Measurements from ENCODE around the gene KAT6B. TPM values are rescaled to one million over a fixed set of nuclear protein-coding genes. Genes with fewer than 3 reads are reported as not detected.

KAT6B gene
- total RNA-seq, 4 donors from 2014 or later: 34.2 to 84.2 (median 47.3) TPM

DNA sequence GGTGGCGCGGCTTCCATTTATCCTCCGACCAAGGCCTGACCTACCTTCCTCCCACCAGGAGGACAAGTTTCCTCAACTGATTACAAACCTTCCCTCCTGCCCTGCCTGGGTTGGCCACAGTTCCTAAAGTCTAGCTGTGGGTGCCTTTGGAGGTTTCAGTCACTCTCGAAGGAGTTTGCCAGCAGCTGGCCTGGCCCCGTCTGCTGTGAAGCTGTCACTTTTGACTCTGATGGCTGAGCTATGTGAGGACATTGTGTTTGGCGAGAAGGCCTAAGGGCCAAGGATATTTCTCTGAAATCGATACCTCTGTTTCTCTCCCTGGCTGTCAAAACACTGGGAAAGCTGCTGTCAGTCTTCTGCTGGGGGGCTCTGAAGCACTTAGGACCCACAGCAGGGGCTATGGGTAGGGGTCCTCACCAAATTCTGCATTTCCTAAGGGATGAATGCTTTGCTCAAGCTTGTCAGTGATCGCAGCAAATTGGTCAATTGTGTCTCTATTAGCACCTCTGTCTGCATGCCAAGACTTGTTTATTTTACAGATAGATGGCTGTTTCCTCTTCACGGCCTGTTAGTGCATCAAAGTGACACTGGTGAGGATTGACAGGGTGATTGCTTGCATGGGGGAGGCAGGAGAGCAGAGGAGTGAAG is 253.2 kb downstream of the KAT6B start:
- Histone ChIP-seq H3K4me1 (no peaks in the 10 kb centered on the region), H3K9me3 (no peaks in the 10 kb centered on the region), H3K27ac (no peak overlapping the region), H3K27me3 (no peaks in the 10 kb centered on the region), H3K36me3 (no peaks in the 10 kb centered on the region), H3K4me3 (no peak overlapping the region)
- no peak for DNase-seq (ENCODE audit: low spot score in 2 of 2)
- no peak for TF ChIP-seq EP300 (IDR thresholded peaks at IDR 0.05)
- TF ChIP-seq POLR2AphosphoS5 (IDR thresholded peaks at IDR 0.05): no peak
- TF ChIP-seq POLR2A (IDR thresholded peaks at IDR 0.05): no peak
- TF ChIP-seq, protein P1, sequence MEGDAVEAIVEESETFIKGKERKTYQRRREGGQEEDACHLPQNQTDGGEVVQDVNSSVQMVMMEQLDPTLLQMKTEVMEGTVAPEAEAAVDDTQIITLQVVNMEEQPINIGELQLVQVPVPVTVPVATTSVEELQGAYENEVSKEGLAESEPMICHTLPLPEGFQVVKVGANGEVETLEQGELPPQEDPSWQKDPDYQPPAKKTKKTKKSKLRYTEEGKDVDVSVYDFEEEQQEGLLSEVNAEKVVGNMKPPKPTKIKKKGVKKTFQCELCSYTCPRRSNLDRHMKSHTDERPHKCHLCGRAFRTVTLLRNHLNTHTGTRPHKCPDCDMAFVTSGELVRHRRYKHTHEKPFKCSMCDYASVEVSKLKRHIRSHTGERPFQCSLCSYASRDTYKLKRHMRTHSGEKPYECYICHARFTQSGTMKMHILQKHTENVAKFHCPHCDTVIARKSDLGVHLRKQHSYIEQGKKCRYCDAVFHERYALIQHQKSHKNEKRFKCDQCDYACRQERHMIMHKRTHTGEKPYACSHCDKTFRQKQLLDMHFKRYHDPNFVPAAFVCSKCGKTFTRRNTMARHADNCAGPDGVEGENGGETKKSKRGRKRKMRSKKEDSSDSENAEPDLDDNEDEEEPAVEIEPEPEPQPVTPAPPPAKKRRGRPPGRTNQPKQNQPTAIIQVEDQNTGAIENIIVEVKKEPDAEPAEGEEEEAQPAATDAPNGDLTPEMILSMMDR (IDR thresholded peaks at IDR 0.05): no peak
- whole genome bisulfite sequencing: 85% methylated on average over 8 of the region's 9 CpGs

DNA sequence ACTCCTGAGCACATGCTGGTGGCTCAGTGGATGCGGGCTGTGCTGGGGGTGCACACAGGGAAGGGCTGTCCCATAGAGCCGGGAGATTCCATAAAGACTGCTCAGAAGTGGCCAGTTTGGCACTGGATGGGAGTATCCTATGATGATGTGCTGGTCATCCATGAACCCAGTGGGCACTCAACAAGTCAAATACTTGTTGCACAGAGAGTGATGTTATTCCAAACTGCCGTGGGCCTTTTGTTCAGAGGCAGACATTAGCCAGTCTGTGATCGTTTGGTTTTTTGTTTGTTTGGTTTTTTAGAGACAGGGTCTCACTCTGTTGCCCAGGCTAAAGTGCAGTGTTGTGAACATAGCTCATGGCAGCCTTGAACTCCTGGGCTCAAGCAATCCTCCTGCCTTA is 254.2 kb downstream of the KAT6B start:
- H3K4me3 ChIP-seq: no peak overlapping the region
- H3K27me3 ChIP-seq: no peaks in the 10 kb centered on the region
- no peaks in the 10 kb centered on the region for H3K36me3 ChIP-seq
- TF ChIP-seq, protein P1 (IDR thresholded peaks at IDR 0.05): no peak
- TF ChIP-seq POLR2A (IDR thresholded peaks at IDR 0.05): no peak
- no peak for TF ChIP-seq POLR2AphosphoS5 (IDR thresholded peaks at IDR 0.05)
- TF ChIP-seq EP300 (IDR thresholded peaks at IDR 0.05): no peak
- no peak for DNase-seq (ENCODE audit: low spot score in 2 of 2)
- no peaks in the 10 kb centered on the region for H3K9me3 ChIP-seq
- WGBS: 98% methylated on average over 3 of the region's 4 CpGs
- no peak overlapping the region for H3K27ac ChIP-seq
- no peaks in the 10 kb centered on the region for H3K4me1 ChIP-seq

DNA sequence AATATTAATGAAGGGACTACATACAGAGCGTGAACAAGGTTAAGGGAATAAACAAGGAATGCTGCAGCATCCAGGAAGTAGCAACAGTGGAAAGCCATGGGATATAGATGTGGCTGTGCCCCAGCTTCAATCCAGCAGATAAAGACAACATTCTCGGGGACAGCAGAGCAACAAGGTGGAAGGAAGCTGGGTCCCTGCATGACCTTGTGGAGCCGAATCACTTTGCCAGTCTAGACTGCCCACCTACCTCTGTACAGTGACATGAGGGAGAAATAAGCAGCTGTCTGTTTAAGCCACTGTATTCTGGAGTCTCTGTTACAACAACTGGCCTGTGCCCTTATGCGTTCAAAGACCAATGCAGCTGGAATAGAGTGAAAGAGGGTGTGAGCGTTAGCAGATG is 255.0 kb downstream of the KAT6B start:
- H3K27ac ChIP-seq: no peak overlapping the region
- TF ChIP-seq POLR2A (IDR thresholded peaks at IDR 0.05) (no peak), POLR2AphosphoS5 (IDR thresholded peaks at IDR 0.05) (no peak), EP300 (IDR thresholded peaks at IDR 0.05) (no peak)
- TF ChIP-seq, protein P1 (IDR thresholded peaks at IDR 0.05): no peak
- no peaks in the 10 kb centered on the region for H3K9me3 ChIP-seq
- H3K36me3 ChIP-seq: no peaks in the 10 kb centered on the region
- no peaks in the 10 kb centered on the region for H3K4me1 ChIP-seq
- no peak for DNase-seq (ENCODE audit: low spot score in 2 of 2)
- no peaks in the 10 kb centered on the region for H3K27me3 ChIP-seq
- H3K4me3 ChIP-seq: no peak overlapping the region
- 98% methylated on average over 5 of the region's 5 CpGs for WGBS
